ENCODE data around the gene ANOS1.
"Not testable (repeated sequence)": the region's sequence is repeated elsewhere in the genome, so short reads cannot be mapped to it uniquely, and the experiment has no call there.

- not testable (repeated sequence) for TF ChIP-seq CTCF, POLR2A (IDR thresholded peaks at IDR 0.05)
These were observed 236.9 kb downstream of the ANOS1 start for GRCh38 chrX:8495036-8495435.

Measured in heart left ventricle (tissue), 13 donors.